Skeletal muscle cell (primary cell): ENCODE measurements around the gene C6orf120.
A peak's percentile ranks its signal among the peaks of the same experiment; 100 is the strongest.

Experiments
- DNase-seq: peaks from one replicate; pipeline ENCODE4 v3.0.0-alpha.2; 2010; ENCODE audit warnings: low read depth
- H3K4me3 ChIP-seq: 2 replicates; pipeline ENCODE4 v1.5.1; 2011; ENCODE audit warnings: low read depth, mild to moderate bottlenecking, control low read depth, low read length, moderate library complexity

The C6orf120 gene

DNA sequence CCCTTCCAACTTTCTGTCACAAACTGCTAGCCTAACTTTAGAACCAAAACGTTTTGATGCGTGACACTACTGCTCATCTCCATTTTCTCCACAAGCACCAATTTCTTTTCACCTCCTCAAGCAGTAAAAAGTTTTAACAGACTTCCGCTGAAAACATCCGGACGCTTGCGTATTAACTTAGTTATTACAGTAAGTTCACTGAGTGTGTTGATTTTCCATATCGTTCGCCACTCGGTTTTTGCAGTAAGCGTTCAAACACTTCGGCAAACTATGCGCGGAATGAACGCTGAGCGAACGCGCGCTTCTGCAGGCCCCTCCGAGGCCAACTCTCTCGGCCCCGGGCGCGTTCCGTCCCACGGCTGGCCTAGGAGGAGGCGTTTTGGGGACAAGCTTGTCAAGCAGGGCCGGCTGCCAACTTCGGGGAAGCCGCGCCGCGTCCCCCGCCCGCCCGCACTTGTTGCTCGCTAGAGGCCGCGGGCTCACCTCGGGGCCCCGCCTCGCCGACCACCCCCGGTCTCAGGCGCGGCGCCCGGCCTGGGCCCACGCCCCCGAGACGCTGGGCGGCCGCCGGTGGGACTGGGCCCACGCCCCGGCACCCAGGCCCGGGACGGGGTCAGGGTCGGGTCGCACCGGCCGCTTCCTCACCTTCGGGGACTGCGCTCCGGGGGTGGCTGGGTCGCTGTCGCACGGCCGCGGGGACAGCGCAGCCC, 21.4 kb downstream of the C6orf120 start:
- no peak for DNase-seq

DNA sequence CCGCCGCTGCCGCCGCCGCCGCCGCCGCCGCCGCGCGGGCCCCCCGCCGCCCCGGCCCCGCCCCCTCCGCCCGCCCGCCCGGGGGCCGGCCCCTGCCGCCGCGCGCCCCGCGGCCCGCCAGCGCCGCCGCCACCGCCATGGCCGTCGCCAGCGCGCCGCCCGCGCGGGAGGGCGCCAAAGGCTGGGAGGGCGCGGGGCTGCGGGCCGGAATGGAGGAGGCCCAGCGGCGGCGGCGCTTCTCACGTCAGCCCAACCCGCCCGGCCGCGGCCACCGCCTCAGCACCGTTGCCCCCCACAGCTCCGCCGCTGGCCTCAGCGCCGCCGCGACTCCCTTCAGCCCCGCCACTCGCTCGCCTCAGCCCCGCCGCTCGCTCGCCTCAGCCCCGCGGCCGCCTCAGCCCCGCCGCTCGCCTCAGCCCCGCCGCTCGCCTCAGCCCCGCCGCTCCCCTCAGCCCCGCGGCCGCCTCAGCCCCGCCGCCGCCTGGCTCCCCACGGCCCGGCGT, 22.1 kb downstream of the C6orf120 start:
- DNase-seq: no peak
- peak overlapping the region; percentile 36 for H3K4me3 ChIP-seq

More for the DNA sequence above, 21.4 kb downstream of the C6orf120 start:
- H3K4me3 ChIP-seq: peak overlapping the region; percentile 68

- peak within 1 kb of the TSS; percentile 68 for H3K4me3 ChIP-seq
- DNase-seq: no peak
Observed at GRCh38 chr6:169724494-169725124, 22.7 kb downstream of the C6orf120 start, which contains the start of gene PHF10. TSS of gene PHF10 (minus strand) at chr6:169724500. CDS start at chr6:169723931, 569 bp downstream.

DNA sequence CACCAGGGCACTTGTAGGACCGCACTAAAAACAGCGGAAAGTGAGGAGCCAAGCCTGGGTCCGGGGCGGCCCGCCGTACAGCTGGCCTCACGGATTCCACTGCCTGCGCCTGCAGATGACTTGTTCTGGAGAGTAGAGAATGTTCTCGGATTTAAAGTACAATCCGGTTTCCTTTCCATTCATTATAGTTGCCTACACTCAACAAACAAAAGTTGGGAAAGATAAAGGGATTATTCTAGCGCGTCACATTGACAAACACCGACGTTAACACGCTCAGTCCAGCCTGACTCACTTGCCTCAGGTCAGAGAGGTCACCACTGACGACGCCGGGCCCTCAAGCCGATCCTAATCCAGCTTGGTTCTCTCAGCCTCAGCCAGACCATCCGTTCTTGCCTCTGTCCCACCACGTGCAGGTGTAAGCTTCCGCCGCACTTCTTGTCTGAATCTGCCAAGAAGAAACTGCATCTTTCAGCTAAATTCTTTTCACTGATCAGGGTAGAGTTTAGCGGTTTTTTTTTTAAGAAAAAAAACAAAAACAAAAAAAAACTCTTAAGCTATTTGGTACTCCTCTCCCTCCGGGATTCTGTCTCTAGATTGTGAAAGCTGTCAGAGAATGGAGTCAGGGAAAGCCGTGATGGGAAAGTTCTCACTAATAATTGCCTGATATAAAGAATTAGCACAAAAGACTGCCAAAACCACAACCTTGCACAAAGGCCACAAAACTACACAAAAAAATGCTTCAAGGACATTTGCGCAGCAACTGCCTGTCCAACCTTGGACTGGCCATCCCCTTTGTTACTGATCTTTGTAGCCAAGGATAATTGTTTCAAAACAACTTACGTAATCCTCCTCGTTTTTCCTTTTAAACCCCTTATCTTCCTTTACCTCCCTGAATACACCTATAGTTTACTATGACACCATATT, 23.5 kb downstream of the C6orf120 start:
- peak; percentile 56 for DNase-seq
- H3K4me3 ChIP-seq: peak overlapping the region; percentile 51

- H3K4me3 ChIP-seq: no peak overlapping the region
Observed at GRCh38 chr6:169726049-169726400, 24.1 kb downstream of the C6orf120 start.

DNA sequence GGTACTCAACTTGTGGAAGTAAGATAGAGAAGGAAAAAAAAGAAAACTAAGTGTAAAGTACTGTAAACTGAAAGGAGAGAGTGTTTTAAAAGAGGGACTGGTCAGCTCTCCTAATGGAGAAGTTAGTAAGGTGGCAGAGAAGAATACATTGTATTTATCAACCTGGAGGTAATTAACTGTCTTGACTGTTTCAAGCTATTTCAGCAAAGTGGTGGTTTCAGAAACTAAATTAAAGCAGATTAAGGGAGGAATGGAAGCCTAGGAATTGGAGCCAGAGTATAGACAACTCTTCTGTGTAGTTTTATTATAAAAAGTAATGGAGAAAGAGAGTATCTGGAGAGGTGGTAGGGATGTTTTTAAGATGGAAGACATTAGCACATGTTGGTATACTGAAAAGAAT, 25.0 kb downstream of the C6orf120 start:
- DNase-seq: no peak
- H3K4me3 ChIP-seq: no peak overlapping the region

More at GRCh38 chr6:169726049-169726400, 24.1 kb downstream of the C6orf120 start:
- DNase-seq: no peak

DNA sequence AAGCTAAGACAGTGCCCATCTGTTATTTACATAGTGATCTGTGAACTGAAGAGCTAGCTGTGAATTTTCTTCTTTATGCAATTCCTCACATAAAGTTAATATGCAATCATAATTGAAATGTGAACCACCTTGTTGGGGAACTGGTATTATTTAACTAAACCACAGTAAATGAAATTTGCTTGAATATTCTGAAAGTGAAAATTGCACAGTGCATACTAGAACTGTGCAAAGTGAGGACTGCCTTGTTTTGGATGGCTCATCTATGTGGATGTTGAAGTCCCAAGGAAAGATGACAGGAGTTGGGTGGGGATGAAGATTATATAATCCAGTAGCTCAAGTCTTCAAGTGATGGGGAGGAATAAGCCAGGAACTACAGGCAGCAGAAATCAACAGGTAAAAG, 28.0 kb downstream of the C6orf120 start:
- no peak overlapping the region for H3K4me3 ChIP-seq
- no peak for DNase-seq

- DNase-seq: no peak
- no peak overlapping the region for H3K4me3 ChIP-seq
Observed at GRCh38 chr6:169738204-169738975, 36.5 kb downstream of the C6orf120 start.

- DNase-seq: no peak
- H3K4me3 ChIP-seq: no peak overlapping the region
Observed at GRCh38 chr6:169738976-169739529, 37.1 kb downstream of the C6orf120 start.

DNA sequence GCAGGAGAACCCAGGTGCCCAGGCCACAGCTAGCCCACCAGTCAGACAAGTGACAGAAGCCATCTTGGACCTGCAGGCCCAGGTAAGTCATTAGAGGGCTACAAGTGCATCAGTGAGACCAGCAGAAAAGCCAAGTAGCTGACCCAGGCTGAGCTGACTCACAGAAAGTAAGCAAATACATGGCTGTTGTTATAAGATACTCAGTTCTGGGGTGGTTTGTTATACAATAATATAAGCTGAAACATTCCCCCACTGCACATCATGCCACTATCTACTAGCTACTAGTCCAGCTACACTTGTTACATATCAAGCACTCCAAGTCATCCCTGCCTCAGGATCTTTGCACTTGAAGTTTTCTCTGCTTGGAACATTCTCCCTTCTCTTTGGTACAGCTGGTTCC, 39.4 kb downstream of the C6orf120 start:
- no peak for DNase-seq
- no peak overlapping the region for H3K4me3 ChIP-seq

- no peak for DNase-seq
- H3K4me3 ChIP-seq: no peak overlapping the region
Observed at GRCh38 chr6:169745405-169745804, 43.5 kb downstream of the C6orf120 start.

DNA sequence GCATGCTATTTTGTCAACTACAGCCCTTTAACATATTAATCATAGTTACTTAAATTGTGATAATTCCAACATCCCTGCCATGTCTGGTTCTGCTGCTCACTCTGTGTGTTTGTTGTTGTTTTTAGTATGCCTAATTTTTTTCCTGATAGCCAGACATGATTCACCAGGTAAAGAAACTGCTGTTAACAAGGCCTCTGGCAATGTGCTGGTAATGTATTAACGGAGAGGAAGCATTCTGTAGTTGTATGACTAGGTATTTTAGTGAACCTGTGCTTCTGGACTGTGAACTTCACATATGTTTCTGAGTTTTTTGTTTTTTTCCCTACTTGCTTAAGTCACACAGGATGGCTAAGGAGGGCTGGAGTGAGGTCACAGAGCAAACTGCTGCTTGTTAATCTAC, 44.6 kb downstream of the C6orf120 start:
- no peak for DNase-seq
- no peak overlapping the region for H3K4me3 ChIP-seq

DNA sequence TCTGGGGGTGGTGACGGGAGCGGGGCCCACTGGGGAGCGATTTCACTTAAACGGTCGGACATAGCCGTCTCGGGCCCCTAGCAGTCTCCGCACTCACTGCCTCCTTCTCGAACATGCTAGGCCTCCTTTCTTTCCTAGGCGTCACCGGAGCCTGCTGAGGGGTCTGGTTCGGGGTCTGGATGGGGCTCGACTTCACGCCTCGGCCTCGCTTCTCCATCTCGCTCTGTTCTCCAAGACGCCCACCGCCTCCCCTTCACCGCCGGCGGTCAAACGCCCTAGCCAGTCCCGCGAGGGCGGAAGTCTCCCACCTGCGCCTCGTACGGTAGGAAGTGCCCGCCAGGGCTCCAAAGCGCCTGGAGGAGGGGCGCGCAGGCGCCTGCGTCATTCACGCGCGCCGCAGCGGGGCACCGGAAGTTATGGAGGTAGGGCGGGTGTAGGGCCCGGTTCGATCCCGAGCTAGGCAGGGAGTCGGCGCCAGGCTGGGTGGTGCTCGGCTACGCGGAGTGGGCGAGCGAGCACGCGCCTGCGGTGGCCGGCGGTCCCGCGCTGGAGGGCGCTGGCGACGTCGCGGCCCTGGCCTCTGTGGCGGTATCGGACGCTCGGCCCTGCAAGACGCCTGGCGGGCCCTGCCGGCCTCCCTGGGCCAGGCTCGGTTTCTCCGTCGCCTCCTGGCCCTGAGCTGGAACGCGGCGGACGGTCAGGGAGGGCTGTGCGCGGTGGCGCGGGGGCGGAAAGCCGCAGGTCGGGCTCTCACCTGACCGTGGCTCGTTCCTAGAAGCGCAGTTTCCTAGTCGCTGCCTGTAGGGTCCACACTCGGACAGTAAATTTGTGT, 49.5 kb downstream of the C6orf120 start, which contains the start of the genes DYNLT2 and ERMARD:
TSS of gene DYNLT2 (minus strand) at position 331 of the 832 bp plus-strand sequence. CDS start at position 217, 114 bp downstream.
TSS of gene ERMARD (plus strand) at position 381 of the 832 bp plus-strand sequence. CDS start at position 417, 36 bp downstream.
- H3K4me3 ChIP-seq: peak within 1 kb of the TSS; percentile 78
- DNase-seq: peak; percentile 78

DNA sequence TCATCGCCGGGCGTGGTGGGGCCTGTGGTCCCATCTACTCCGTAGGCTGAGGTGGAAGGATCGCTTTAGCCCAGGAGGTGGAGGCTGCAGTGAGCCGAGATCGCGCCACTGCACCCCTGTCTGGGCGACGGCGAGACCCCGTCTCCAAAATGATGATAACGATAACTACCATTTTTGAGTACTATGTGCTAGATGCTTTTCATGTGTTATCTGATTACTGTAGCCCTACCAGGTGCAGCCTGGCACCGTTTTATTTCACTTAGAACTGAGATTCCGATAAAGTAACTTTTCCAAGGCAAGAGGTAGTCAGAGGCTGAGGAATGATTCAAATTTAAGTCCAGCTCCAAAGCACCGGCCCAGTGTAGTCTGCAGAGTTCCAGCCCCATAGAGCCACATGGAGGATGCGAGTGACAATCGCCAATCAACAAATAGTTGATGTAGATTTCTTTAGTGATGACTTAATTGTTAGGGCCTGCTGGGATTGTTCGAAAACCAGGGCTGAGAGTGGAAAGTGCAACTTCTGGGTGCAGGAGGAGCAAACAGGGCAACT, 50.2 kb downstream of the C6orf120 start:
- DNase-seq: no peak
- H3K4me3 ChIP-seq: peak overlapping the region; percentile 78
